Stimulated activated naive CD4-positive, alpha-beta T cell treated with Interleukin-2 at 50 U/mL for 16 hours (primary cell): ENCODE measurements around the gene UBL7.

Experiments used
- DNase-seq: peaks from one replicate; lab custom pipeline; 2025; lab: John Stamatoyannopoulos, UW

UBL7 gene

DNA sequence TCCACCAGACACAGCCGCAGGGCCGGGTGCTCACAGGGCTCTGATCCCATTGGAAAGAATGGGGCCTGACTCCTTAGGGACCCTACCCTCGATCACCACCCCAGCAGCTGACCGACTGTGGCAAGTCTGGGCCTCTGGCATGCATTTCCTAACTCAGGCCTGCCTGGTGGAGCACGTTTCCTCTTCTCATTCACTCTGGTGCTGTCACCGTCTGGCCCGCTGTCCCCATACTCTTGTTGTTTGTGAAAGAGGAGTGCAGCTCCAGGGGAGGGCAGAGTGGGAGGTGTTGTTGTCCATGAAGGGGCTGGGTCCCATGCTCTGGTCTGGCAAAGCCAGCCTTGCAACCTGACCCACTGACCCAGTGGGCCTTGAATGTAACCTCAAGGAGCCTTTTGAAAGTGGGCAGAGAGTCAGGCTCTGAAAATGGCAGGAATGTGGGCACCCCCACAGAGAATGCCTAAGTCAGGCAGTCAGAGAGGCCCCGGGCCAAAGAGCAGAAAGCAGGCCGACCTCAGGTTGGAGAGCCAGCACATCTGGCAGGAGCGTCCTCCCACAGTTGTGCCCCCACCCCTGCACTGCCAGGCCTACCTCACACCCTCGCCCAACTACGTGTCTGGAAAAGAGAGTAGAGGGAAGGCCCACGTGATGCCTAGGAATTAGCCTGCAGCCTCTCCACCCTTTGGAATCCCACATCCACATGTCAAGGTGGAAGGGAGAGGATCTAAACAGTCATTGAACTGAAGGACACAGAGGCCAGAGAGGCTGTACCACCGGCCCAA, 38.1 kb downstream of the UBL7 start:
- no peak for DNase-seq

DNA sequence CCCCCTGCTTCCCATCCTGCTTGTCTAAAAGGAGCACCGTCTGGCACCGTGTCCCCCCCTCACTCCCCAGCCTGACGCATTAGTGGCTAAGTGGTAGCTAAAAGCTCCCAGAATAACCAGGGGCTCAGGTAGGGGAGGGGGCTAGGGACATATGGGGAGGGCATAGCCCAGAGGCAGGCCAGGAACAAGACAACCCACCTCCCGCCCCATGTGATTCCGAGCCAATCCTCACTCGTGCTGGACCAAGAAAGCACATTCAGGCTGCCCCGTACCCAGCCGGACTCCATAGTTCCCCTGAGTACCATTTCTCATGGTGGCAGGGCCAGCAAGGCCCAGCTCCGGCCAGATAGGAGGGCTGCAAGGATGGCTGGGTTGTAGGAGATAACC, 38.7 kb downstream of the UBL7 start:
- DNase-seq = no peak

DNA sequence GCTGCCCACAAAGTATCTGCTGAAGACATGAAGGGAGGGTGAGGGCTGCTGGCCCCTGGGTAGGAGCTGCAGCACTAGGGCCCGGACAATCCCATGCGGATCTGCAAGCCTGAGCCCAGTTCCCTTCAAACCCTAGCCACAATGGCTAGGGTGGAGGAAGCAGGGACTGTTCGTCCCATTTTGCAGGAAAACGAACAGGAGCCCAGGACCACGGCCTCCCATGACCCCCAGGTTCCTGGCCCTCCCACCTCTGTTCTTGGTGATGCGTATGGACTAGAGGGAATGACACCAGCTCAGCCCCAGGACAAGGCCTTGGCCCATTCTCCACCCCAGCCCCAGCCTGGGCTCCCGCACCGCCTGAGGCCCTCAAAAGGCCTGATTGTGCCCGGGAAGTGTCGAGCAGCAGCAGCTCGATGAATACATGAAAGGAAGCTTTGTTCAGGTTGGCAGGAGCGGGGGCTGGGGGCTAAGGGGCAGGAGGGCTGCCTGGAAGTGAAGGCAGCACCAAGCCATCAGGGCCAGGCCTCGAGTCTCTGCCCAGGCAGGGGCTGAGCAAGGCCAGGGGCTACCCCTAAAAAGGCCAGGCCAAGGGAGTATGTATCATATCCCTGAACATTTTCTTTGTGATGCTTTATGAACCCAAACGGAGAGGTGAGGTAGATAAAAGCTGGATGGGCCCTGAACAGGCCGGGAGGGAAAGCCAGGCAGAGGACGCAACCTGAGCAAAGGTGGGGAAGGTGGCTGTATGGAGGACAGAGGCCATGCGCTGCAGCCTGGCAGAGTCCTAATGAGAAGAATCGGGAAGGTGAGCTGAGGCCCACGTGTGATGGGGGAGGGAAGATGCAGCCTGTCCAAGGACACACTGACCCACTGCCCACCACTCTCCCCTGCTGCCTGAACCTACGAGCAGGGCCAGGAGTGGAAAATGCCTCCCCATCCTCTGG, 39.4 kb downstream of the UBL7 start:
- no peak for DNase-seq

DNA sequence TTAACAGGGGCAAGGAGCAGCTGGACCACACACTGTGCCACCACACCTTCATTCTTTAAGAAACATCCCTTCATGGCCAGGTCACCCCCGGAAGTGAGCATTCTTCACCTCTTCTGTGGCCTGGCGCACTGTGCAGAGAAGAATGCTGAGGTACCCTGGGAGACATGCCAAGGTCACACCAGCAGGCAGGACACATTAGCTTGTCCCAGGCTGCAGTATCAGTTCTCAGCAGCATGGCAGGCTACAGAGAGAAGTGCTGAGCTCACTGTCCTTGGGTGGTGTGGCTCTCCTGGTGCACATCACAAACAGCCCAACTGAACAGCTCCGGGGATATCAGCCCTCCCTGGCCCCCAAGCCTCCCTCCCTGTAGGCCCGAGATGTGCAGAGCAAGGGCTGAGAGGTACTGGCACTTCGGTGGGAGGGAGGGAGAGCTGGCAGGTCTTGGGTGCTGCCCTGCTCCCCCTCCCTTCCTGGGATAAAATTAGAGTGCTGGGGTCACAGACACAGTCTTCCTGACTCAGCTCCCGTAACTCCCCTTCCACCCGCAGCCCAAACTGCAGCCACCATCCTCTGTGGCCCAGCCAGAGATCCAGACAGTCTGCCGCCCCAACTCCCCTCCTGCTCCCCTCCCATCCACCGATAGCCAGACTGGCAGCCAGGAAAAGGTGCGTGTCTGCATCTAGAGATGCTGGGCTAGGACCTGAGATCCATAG, 40.6 kb downstream of the UBL7 start:
- no peak for DNase-seq

DNA sequence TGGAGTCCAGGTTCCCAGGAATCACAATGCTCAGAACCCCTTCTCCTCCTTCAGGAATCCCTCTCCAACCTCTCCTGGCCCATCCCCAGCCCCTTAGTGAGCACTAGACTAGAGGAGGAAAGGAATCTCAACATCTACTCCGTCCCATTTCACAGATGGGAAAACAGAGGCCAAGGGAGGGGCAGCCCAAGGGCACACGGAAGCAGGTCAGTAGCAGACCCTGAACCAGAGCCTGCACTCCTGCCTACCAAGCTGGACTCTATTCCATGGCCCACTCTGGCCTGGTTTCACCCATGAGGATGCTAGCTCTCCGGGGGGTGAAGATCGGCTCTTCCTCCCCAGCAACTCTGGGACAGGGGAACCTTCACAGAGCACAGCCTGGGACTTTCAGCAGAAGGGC, 41.5 kb downstream of the UBL7 start:
- DNase-seq = no peak

DNA sequence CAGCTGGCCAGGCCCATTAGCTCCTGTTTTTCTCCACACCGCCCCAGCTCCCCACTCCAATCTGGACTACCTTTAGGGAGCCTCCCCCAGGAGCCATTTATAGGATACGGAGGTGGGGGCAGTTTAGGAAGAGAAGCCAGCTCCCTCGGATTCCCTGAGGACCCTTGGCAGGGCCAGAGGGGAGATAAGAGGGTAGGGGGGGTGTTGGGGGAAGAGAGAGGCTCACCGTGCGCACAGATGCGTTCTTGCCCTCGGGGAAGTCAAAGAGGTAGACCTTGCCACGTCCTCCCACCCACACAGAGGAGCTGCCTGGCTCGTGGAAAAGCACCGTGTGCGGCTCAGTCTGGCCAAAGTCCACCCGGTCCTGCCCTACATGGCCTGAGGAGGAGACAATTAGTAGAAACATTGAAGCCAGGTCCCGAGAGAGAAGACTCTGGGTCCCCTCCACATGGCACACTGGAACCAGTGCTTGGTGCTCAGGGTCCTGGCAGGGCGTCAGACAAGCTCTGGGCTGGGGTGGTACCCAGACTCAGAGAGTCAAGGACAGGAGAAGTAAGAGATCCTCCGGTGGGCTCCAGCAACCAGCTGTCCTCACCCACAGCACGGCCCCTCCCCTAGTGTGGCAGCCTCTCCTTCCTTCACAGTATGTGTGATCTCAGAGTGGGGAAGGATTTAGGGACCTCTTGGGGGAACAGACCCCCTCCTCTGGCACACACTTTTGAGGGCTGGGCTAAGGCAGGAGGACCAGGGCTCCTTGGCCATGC, 42.2 kb downstream of the UBL7 start:
- no peak for DNase-seq

DNA sequence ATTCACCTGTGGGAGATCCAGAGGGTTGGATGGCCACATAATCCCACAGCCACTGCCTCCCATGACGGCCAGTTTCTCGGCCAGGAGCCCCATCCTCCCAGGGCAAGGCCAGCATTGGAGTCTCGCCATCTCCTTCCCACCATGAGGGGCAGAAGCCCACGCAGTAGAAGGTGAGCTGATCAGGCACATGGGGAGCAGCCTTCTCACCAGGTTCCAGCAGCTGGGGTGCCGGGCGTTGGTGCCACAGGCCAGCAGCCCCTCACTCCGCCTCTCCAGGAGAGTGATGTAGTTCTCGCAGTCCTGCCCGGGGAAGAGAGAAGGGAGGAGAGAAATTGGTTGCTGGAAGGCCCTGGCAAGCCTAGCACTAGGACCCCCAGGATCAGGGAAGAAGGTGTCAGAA, 43.3 kb downstream of the UBL7 start:
- no peak for DNase-seq

DNA sequence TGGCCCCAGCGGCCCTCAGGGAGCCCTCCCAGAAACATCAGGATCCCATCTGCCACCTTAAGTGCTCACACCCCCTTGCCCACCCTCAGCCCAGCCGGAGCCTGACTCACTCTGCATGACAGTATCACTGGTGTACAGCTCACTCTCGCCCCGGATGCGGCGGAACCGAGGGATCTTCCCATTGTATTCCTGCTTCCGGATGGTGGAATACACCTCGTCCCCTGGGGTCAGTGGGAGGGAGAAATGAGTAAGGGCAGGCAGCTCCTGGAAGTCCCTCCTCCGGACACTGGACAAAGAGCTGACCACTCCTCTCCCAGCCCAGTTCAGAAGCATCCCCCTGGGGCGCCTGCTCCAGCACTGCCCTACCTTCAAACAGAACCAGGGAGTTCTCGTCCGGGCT, 43.7 kb downstream of the UBL7 start:
- no peak for DNase-seq

DNA sequence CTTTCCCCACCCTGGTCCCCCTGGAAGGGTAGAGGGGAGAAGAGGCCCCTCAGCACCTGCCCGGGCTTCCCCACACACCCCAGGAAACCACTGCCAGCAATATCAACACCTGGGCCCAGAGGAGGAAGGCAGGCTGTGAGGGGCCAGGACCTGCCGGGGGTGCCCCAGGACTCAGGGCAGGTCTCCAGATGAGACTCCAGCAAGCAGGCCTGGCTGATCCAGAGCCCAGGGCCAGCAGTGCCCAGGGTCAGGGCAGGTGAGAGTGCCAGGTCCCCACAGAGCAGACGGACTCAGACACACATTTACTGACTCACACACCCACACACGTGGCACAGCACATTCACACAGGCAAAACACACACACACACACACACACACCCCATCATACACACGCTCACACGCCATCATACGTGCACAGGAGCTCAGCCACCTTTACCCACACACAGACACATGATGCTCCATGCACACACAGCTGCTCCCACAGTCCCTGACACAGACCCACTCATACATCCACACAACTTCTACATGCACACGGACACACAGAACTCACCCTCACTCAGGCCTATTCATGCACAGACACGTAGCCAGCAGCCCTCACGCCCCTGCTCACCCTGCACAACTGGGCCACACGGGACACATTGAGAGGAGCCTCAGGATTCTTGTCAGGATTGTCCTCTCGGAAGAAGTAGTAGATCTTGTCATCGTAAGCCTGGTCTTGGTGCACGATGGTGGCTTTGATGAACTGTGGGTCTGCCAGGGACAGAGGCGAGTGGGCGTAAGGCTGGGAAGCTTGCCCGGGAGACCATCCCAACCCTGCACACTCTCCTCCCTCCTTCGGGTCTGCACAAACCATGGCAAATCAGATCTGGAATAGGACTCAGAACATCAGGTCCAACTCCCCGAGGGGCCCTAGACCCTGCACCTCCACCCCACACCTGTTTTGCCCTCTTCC, 44.7 kb downstream of the UBL7 start:
- DNase-seq = no peak

DNA sequence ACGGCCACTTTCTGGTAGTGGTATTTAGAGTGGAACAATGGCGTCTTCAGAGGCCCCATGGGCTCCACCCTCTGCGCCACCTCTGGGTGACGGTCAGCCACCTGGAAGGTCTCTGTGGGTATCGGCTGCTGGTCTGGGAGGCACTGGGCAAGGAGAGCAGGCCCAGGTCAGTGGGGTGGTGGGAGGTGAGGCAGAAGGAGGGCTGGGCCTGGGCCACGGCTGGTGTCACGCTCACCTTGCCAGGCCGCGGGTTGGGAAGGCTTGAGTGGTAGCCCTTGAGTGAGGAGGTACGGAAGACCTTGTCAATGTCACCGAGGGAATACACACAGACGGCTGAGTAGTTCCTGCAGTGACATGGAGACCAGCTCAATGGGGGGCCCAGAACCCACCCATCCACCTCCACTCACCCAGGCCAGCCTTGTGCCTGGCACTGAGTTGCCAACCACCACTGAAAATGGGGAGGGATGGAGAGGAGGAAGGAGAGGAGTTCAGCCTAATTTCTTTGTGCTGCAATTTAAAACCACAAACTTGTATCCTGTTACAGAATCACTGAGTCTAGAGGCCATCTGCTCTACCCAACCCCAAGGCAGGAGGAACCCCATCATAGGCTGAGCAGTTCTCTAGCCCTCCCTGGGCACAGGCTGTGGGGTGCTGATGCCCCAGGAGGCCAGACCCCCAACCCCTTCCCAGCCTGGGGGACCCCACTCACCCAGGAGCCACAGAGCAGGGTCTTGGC, 46.2 kb downstream of the UBL7 start:
- DNase-seq = no peak

DNA sequence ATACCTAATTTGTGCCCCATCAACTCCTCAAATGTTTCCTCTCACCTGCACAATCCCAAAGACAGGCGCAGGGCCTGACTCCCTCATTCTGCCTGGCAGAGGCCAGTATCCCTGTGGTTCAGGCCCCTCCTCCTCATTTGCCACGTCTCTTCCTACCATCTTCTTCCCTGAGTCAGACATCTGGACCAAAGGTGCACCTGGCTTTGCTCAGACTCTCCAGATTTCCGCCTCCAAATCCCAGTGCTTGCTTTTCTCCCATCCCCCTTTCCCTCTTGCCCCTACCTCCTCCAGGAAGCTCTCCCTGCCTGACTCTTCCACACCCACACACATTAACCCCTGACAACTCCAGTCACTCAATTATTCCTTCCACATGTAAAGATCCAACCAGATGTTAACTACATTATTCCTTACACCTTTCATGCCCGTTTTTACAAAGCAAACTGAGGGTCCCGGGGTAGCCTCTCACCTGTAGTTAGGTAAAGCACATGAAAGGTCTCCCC, 46.8 kb downstream of the UBL7 start:
- DNase-seq = no peak

DNA sequence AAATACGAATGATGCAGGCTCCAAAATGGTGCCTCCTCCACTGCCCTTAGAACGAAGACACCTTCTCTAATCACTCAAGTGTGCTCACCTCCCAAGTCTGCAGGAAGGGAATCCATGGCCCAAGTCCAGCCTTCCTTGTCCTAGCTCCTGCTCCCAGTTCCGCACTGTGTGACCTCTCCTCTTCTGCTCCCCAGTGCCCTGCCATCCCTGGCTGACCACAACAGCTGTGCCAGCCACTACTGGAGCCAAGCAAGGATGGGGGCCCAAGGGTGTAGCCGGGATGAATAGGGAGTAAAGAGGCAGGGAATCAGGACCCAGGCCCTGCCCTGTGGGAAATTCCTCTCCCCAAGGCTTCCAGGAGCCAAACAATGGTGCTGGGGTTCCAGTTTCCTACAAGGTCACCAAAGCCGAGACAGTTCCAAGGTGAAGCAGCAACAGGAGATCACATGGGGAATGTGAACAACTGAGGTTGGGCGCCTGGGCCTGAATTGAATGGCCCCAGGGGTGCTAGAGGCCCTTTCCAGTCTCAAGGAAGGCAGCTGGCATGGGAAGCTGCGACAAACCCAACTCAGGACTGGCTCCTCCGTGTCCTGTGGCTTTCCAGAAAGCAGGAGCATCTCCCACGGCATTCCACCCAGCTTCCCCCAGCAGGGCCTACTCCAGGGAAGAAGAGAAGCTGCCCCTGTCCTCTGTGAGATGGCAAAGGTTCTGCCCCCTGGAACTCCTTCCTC, 47.4 kb downstream of the UBL7 start:
- no peak for DNase-seq

DNA sequence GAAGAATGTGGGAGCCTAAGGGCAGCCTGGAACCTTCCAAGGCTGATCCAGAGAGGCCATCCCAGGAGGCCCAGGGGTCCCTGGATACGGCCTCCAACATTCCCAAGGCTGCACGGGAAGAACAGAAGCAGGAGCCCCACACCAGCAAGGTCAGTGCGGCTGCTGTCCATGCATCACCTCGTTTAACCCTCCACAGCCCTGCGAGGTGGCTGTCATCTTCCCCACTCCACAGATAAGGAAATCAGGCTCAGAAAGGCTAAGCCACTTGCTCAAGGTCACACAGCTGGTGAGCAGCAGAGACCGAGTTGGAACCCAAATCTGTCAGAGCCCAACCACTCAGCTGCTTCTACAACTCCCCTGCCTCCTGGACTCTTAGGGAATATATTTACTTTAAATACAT, 48.8 kb downstream of the UBL7 start:
- no peak for DNase-seq

DNA sequence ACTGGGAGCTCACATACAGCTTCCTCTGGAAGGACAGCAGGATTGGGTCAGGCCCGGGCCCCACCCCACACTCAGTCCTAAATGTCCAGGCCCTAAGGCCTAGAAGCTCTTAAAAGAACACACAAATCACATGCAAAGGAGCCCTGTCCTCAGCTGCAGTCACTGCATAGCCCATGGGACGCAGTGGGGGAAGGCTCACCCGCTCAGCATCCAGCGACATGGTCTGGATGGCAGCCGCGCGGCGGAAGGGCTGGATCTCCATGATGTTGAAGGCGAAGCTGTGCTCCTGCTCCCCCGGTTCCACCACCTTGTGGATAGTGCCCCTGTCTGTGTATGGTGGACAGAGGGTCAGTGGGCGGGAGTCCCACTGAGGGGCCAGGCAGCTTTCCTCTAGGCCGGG, 49.3 kb downstream of the UBL7 start:
- DNase-seq = no peak

DNA sequence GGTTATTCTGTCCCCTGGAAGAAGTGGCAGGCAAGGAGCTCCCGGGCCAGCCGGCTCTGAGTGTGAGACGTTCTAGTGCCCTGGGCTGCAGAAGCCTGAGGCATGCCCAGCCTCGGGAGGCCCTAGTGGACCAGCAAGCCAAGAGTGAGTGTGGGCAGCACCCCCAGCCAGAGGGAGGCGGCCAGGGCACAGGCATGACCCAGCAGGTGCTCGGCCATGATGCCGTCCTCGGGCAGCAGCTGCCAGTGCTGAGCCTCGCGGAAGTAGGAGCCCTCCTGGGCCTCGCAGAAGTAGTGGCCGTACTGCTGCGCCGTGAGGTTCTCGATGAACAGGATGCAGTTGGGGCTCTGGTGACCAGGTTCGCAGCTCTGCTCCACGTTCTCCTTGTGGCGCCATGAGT, 50.5 kb downstream of the UBL7 start:
- no peak for DNase-seq

DNA sequence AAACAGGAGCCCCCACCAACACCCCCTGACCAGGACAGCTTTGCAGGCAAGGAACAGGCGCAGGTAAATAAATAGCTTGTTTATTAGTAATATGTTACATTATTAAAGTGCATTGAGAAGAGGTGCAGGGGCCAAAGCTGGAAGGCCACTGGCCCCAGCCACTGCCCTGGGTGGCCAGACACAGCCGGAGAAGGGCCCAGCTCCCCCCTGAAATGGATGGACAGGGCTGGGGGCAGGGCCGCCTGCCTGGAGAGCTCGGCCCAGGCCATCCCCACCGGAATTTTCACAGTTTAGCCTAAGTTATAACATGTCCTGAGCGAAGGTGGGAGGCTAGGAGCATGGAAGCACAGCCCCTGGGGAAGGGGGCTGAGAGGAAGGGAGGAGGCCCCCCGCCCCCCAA, 51.7 kb downstream of the UBL7 start:
- DNase-seq = no peak

DNA sequence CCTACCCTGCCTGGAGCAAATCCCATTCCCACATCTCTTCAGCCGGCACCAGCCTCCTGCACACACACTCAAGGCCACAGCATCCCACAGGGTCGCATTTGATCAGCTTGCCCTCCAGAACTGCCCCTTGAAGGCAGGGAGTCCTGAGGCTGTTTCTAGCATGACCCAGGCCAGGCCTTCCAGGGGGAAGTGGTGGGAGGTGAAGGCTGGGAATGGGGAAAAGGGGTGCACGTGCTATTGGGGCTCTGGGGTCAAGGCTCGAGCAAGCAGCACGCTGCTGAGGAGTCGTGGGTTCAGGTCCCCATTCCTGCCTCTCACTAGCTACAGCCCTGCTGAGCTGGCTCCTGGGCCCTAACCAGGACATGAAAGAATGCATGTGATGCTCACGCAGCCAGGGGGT, 52.1 kb downstream of the UBL7 start:
- DNase-seq = no peak

DNA sequence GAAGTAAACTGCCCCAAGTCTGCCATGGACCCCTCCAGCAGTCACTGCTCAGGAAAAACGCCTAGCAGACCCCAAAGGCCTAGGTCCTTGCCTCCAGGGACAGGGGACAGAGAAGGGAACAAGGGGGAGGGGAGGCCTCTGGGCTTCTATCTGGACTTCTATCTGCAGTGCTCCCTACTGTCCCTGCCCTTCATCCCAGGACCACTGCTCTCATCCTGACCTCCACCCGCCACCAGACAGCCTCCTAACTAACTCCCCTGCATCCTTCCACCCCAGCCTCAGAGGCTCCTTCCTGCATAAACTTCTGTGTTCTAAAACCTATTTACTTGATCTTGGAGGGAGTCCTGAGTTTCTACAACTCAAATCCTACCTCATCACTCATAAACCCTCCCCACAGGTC, 52.6 kb downstream of the UBL7 start:
- DNase-seq = no peak

DNA sequence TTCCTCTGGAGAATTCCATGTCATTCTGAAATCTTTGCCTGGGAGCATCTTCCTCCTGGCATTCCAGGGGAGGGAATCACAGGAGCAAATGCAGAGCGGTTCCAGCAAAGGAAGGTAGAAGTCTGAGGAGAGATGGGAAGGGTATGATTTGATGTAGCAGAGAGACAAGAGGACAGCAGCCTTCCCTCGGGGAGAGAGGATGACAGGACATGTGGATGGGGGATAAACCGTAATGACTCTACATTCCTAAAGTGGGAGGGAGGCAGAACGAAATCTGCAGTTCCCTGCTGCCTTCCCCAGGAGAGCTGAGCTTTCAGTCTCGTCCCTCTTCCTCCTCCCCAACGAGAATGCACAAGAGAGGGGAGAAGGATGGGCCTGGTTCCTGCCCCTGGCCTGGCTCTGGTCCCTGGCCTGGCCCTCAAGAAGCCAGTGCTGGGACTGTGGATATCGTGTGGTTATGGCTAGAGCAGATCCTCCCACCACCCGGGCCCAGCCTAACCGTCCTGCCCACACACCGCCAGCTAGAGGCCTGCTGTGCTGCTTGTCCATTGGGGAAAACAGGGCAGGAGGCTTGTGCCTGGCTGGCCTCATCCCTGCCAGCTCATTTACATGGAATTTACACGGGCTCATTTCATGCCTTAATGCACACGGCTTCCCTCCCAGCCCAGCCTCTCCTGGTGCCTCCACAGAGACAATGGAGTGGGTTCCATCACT, 53.8 kb downstream of the UBL7 start:
- DNase-seq = no peak
